ENCODE results near the gene TRIM71. TPM values are rescaled to one million over a fixed set of nuclear protein-coding genes. Genes with fewer than 3 reads are reported as not detected.

TRIM71 gene
- total and polyA plus RNA-seq, 12 donors, result 0.03 to 0.25 (median 0.17) TPM; not detected in 8

- TF ChIP-seq, protein P1, sequence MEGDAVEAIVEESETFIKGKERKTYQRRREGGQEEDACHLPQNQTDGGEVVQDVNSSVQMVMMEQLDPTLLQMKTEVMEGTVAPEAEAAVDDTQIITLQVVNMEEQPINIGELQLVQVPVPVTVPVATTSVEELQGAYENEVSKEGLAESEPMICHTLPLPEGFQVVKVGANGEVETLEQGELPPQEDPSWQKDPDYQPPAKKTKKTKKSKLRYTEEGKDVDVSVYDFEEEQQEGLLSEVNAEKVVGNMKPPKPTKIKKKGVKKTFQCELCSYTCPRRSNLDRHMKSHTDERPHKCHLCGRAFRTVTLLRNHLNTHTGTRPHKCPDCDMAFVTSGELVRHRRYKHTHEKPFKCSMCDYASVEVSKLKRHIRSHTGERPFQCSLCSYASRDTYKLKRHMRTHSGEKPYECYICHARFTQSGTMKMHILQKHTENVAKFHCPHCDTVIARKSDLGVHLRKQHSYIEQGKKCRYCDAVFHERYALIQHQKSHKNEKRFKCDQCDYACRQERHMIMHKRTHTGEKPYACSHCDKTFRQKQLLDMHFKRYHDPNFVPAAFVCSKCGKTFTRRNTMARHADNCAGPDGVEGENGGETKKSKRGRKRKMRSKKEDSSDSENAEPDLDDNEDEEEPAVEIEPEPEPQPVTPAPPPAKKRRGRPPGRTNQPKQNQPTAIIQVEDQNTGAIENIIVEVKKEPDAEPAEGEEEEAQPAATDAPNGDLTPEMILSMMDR (IDR thresholded peaks at IDR 0.05), result no peak
- no peak for TF ChIP-seq POLR2A (IDR thresholded peaks at IDR 0.05)
- Histone ChIP-seq H3K9me3 (replicated peaks in 1 of 3) (no peaks in the 10 kb centered on the region), H3K4me1 (replicated peaks in 1 of 2) (peaks cover 13 to 14% of the 10 kb centered on the region in 2 donors), H3K27ac (no peak overlapping the region), H3K27me3 (peaks cover 37% of the 10 kb centered on the region), H3K36me3 (replicated peaks in 1 of 2) (no peaks in the 10 kb centered on the region), H3K4me3 (no peak overlapping the region)
- DNase-seq, result no peak
- intact Hi-C loops (cut with DNase I), result no loop called here
- WGBS, 4 donors, result 57 to 72% (median 68%) methylated on average over 6 of the region's 6 CpGs
Measured at GRCh38 chr3:32814361-32814760, 3.4 kb upstream of the TRIM71 start.

DNA sequence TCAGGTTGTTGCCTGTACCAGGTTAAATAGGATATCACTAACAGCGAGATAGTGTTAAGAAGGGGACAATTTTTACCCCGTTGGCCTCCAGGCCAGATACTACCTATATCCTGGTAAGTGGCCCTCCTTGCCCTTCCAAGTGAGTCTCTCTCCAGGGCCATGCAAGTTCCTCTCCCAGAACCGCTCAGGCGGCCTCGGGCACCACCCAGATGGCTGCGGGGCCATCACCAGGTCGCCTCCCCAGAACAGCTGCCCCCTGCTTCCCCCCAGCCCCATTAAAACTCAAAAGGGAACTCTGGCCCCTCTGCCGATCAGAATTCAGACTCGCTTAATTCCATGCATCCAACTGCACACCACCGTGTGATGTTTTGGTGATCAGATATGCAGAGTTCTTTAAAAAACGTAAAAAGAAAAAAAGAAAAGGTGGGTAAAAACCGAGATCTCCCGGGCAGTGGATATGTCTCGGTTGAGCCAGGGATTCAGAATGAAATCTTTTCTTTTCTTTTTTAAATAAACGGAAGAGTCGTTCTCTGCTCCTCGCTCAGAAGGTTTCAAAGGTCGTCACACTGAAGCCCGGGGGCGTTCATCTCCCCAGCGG is 1.9 kb upstream of the TRIM71 start:
- no peak for DNase-seq

DNA sequence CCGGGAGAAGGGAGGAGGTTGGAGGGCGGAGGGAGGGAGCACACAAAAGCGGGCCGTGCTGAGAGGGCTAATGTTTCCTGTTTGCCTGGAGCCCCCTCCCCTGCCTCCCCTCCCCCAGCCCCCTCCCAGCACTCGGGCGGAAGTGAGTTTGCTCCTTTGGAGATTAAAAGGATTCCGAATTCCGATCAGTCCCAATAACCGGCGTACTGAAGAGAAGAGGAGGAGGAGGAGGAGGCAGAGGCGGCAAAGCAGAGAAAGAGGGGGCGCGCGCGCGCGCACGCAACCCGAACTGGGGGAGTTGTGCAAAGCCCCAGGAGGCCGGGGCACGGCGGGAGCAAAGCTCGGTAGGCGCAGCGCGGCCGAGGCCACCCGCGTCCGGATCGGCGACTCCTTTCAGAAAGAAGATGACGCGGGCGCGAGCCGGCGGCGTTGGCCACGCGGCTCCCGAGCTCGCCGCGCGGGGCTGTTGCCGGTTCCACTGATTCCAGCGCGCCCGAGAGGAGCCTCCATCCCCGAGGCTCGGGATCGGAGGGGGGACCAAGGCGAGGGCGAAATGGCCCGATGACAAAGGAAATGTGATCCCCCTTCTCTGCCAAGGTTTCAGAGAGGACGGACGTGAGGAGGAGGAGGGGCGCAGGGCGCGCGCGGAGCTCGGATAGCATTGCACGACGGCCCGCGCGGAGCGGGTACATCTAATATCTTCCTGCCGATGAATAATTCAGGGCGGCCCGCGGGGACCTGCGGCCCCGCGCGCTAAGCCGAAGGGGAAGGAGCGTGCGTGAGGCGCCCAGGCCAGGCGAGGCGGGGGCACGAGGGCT is 1.1 kb upstream of the TRIM71 start:
- Histone ChIP-seq H3K27ac (no peak overlapping the region), H3K36me3 (replicated peaks in 1 of 2) (no peaks in the 10 kb centered on the region), H3K27me3 (peaks cover 52% of the 10 kb centered on the region), H3K9me3 (replicated peaks in 1 of 3) (no peaks in the 10 kb centered on the region), H3K4me1 (replicated peaks in 1 of 2) (peaks cover 13 to 14% of the 10 kb centered on the region in 2 donors), H3K4me3 (peak overlapping the region in 1 of 4 donors; percentile 47)
- peak in 2 of 7 donors; percentile 9 to 23 for DNase-seq
- intact Hi-C loops (cut with DNase I), result no loop called here
- TF ChIP-seq, protein P1 (IDR thresholded peaks at IDR 0.05), result no peak
- no peak for TF ChIP-seq POLR2A (IDR thresholded peaks at IDR 0.05)
- 1% methylated on average over 30 to 85 of the region's 85 CpGs for WGBS, 4 donors

More for the DNA sequence above, 1.9 kb upstream of the TRIM71 start:
- Histone ChIP-seq H3K27me3 (peaks cover 49% of the 10 kb centered on the region), H3K4me1 (replicated peaks in 1 of 2) (peaks cover 13 to 14% of the 10 kb centered on the region in 2 donors), H3K4me3 (peak overlapping the region in 1 of 4 donors; percentile 47), H3K9me3 (replicated peaks in 1 of 3) (no peaks in the 10 kb centered on the region), H3K27ac (no peak overlapping the region), H3K36me3 (replicated peaks in 1 of 2) (no peaks in the 10 kb centered on the region)
- TF ChIP-seq POLR2A (IDR thresholded peaks at IDR 0.05), result no peak
- TF ChIP-seq, protein P1 (IDR thresholded peaks at IDR 0.05), result no peak
- 25 to 31% (median 29%) methylated on average over 20 to 21 of the region's 21 CpGs for WGBS, 4 donors
- intact Hi-C loops (cut with DNase I), result no loop called here

- peaks cover 13 to 14% of the 10 kb centered on the region in 2 donors for H3K4me1 ChIP-seq (replicated peaks in 1 of 2)
- no peaks in the 10 kb centered on the region for H3K36me3 ChIP-seq (replicated peaks in 1 of 2)
- peaks cover 52% of the 10 kb centered on the region for H3K27me3 ChIP-seq
- no peak overlapping the region for H3K27ac ChIP-seq
- 1 to 3% (median 2%) methylated on average over 14 to 49 of the region's 49 CpGs; no CpG with 5 or more reads in 1 of the 4 donors for WGBS, 4 donors
- intact Hi-C loops (cut with DNase I), result no loop called here
- H3K9me3 ChIP-seq (replicated peaks in 1 of 3), result no peaks in the 10 kb centered on the region
- H3K4me3 ChIP-seq, result peak overlapping the region in 1 of 4 donors; percentile 47
- DNase-seq, result no peak
- TF ChIP-seq, protein P1 (IDR thresholded peaks at IDR 0.05), result no peak
- TF ChIP-seq POLR2A (IDR thresholded peaks at IDR 0.05), result no peak
Measured at GRCh38 chr3:32817257-32817557, 590 bp upstream of the TRIM71 start.
